Activated CD8-positive, alpha-beta memory T cell treated with anti-CD3 and anti-CD28 coated beads for 1 hour (primary cell): Measurements from ENCODE around the gene ARRDC2.
"Not testable (repeated sequence)": the region's sequence is repeated elsewhere in the genome, so short reads cannot be mapped to it uniquely, and the experiment has no call there.

Experiments
- DNase-seq, 2 donors: peaks; one replicate each; pipeline ENCODE4 v3.0.0-alpha.2; 2020; ENCODE audit warnings: low read depth in 1 of 2; ENCODE audit errors: extremely low read depth in 1 of 2

The ARRDC2 gene

GRCh38 chr19:18016209-18016910 is 8.4 kb downstream of the ARRDC2 start:
- DNase-seq = no peak

GRCh38 chr19:18017275-18018083 is 9.5 kb downstream of the ARRDC2 start:
- no peak for DNase-seq

- DNase-seq = no peak
These were observed 12.5 kb downstream of the ARRDC2 start for GRCh38 chr19:18020212-18021085.

GRCh38 chr19:18021121-18021755 is 13.3 kb downstream of the ARRDC2 start:
- peak; percentile 56 to 61 for DNase-seq

GRCh38 chr19:18023622-18024251 is 15.8 kb downstream of the ARRDC2 start:
- DNase-seq = peak in 1 of 2 donors; percentile 62

- no peak for DNase-seq
These were observed 19.2 kb downstream of the ARRDC2 start for GRCh38 chr19:18027151-18027550.

GRCh38 chr19:18029617-18030338 is 21.8 kb downstream of the ARRDC2 start:
- DNase-seq = no peak

- not testable (repeated sequence) for DNase-seq
These were observed 23.4 kb downstream of the ARRDC2 start for GRCh38 chr19:18031401-18031800.

- DNase-seq = not testable (repeated sequence)
These were observed 24.1 kb downstream of the ARRDC2 start for GRCh38 chr19:18032102-18032501.

GRCh38 chr19:18041054-18041453 is 33.1 kb downstream of the ARRDC2 start:
- no peak for DNase-seq

- no peak for DNase-seq
These were observed 35.7 kb downstream of the ARRDC2 start for GRCh38 chr19:18043676-18044075.

GRCh38 chr19:18044825-18045304 is 36.9 kb downstream of the ARRDC2 start:
- DNase-seq = peak; percentile 56 to 67

GRCh38 chr19:18045307-18046050 is 37.5 kb downstream of the ARRDC2 start:
- no peak for DNase-seq

- DNase-seq = no peak
These were observed 38.2 kb downstream of the ARRDC2 start for GRCh38 chr19:18046059-18046718.

GRCh38 chr19:18049385-18049784 is 41.4 kb downstream of the ARRDC2 start:
- no peak for DNase-seq

- DNase-seq = no peak
These were observed 43.9 kb downstream of the ARRDC2 start for GRCh38 chr19:18051887-18052286.

- DNase-seq = no peak
These were observed 45.7 kb downstream of the ARRDC2 start for GRCh38 chr19:18053576-18054219.

GRCh38 chr19:18055967-18056366 is 48.0 kb downstream of the ARRDC2 start:
- DNase-seq = no peak
